Measurements from ENCODE around the gene ZFYVE28.
"Not testable (repeated sequence)": the region's sequence is repeated elsewhere in the genome, so short reads cannot be mapped to it uniquely, and the experiment has no call there.

Gene ZFYVE28

DNA sequence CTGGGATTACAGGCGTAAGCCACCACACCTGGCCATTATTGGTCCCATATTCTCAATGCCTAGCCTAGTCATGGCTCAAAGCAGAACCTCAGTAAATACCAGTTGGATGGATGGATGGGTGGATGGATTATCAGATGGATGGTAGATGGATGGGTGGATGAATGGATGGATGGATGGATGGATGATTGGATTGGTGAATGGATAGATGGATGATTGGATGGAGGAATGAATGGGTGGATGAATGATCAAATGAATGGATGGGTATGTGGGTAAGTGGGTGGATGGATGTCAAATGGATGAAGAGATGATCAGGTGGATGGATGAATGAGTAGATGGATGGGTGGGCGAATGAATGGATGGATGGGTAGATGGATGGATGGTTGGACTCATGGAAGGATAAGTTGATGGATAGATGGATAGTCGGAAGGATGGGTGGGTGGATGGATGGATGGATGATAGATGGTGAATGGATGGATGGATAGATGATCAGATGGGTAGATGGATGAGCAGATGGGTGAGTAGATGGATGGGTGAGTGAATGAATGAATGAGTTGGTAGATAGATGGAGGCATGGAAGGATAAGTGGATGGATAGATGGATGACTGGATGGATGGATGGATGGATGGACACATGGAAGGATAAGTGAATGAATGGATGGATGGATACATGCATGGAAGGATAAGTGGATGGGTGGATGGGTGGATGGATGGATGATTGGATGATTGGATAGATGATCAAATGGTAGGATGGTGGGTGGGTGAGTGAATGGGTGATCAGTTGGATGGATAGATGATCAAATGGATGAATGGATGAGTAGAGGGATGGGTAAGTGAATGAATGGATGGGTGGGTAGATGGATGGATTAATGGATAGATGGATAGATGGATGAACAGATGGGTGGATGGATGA, 28.5 kb upstream of the ZFYVE28 start:
- DNase-seq (ENCODE audit: low spot score): no peak

DNA sequence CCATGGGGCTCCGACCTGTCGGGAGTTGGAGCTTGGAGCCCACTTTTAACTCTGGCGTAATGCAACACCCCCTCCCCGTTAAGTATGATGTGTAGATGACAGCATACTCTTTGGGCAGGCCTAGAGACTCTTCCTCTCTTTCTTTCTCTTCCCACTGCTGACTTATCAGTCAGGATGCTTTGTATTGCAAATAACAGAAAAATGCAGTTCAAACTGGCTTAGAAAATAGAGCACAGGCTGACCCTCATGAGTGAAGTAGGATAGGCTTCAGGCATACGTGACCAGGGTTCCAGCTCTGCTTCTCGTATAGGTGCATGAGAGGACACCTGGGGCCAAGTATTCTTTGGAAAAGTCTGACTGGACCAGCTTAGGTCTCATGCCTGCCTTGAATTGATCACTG, 27.1 kb upstream of the ZFYVE28 start:
- no peak for DNase-seq (ENCODE audit: low spot score)

DNA sequence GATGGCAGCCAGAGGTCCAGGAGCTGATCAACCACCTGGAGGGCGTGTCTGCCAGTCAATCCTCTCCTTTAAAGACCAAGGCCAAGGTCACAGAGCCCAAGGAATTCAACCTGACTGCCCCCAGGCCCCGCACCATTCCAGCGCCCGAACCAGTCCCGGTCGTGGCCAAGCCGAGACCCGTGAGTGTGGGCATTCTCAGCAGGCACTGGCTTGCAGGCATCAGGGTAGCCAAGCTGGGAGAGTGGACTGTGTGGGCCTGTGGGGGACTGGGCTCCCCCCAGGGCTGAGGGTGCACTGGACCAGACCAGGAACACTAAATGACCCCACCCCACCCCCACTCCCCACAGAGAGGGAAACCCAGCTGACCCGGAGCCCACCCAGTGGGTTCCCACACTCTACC, 26.7 kb upstream of the ZFYVE28 start:
- DNase-seq (ENCODE audit: low spot score): no peak

DNA sequence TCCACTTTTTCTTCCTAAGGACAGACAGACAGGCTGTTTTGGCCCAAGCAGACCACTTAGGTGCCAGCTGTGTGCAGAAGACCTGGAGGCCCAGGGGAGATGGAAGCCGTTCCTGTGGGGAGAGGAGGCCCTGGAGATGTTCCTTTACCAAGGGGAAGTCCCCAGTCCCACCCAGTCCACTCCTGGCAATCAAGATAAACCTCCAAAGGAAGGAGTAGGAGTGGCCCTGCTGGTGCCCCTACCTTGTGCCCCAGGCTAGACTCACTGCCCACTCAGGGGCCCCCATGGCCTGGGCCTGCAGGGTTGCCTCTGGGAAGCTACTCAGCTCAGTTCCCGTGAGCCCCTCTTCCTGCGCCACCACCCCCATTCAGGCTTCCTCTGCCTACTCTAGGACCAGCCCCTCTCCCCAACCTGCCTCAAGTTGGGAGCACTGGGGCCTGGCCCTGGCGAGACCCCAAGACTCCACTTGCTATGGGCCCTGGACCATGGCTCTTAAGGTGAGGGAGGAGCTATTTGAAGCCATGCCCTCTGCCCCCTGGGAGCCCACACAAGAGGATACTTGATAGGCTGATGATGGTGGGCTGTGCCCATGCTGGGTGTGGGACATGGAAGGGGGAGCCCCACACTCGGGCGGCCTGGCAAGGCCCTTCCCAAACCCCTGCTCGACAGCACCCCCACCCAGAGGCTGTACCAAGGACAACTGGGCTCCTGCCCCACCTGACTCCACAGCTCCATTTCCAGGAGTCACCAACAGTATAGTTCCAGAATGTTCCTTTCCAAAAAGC, 25.7 kb upstream of the ZFYVE28 start:
- no peak for DNase-seq (ENCODE audit: low spot score)

DNA sequence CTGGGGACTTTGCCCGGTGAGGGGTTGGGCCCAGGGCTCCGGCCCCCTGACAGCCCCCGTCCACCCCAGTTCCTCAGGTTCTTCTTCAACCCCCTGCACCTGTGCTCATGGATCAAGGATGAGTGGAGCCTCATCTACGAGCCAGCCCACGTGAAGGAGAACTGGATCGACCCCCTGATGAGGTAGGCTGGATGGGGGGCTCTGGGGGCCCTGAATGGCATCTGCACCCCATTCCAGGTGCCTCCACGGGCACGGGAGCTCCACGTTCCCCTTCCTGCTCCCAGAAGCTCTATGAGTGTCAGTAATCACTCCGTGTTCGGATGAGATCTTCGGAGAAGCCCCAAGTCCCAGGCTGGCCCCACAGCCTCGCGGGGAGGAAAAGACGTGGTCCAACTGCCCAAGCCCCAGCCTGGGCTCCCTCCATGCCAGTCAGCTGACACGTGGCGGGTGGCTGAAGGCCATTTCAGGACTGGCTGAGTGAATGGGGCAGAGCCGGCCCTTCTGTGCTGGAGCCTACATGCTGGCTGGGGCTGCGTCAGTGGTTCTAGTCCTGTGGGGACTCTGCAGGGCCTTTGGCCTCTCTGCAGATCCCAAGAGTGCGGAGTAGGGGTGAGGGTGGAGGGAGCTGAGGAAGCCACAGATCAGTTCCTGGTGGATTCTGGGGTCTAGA, 24.8 kb upstream of the ZFYVE28 start:
- no peak for DNase-seq (ENCODE audit: low spot score)

DNA sequence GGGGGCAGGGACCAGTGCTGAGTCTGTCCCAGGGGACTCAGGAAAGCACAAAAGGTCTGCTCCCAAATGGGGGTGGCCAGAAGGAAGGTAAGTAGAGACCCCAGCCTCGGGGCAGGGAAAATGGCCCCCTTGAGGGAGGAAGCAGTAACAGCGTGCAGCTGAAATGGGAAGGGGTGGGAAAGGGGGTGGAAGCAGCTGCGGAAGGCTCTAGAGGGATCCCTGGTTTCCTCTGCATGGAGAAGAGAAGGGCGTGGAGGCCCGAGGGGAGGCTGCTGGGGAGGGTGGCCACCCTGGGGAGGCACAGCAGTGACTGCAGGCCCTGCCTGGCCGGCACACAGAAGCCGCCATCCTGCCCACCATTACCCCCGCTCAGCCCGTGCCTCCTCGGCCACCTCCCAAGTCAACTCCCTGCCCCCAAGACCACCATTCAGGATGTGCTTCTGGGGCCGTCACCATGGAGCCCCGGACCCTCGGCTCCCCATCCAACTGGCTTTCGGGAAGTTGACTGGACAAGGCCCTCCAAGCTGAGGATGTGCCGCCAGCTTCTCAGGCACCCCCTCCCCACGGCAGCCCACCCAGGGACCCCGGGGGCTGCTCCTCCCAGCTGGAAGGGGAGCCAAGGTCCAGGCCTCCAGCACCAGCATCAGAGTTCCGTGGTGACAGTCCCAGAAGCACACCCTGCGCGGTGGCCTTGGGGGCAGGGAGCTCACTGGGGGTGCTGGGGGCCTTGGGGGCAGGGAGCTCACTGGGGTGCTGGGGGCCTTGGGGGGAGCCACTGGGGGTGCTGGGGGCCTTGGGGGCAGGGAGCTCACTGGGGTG, 23.9 kb upstream of the ZFYVE28 start:
- DNase-seq (ENCODE audit: low spot score): no peak

DNA sequence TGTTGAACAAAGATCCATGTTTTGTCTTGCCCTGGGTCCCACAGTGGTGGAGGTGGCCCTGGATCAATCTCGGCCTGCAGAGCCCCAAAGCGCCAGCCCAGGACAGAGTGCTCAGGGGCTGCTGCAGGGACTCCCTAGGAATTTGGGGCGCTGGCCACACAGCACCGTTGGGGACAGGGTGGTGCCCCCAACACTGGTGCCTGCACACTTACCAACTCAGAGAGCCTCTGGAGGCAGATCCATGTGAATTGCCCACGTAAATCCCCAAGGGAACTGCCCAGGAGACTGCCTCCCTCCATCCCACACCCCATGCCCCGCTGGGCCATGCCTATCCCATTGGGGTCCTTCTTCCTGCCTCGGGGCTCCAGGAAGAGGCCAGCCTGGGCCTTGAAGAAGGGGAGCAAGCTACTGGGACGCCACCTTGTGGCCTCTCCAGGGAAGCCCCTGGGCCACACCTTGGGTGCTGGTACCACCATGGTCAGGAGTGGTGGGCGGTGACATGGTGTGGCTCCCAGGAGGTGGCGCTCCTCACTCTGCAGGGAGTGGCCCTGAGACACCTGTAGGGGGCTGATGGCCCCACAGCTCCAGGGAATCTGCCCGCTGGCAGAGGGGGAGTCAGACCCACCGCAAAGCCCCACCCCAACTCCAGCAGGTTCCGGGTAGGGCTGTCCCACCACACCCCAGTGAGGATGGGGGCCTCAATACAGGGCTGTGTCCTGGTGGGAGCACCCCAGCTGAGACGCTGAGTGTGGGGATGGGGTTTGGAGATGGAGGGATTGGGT, 23.1 kb upstream of the ZFYVE28 start:
- peak; percentile 48 for DNase-seq (ENCODE audit: low spot score)

DNA sequence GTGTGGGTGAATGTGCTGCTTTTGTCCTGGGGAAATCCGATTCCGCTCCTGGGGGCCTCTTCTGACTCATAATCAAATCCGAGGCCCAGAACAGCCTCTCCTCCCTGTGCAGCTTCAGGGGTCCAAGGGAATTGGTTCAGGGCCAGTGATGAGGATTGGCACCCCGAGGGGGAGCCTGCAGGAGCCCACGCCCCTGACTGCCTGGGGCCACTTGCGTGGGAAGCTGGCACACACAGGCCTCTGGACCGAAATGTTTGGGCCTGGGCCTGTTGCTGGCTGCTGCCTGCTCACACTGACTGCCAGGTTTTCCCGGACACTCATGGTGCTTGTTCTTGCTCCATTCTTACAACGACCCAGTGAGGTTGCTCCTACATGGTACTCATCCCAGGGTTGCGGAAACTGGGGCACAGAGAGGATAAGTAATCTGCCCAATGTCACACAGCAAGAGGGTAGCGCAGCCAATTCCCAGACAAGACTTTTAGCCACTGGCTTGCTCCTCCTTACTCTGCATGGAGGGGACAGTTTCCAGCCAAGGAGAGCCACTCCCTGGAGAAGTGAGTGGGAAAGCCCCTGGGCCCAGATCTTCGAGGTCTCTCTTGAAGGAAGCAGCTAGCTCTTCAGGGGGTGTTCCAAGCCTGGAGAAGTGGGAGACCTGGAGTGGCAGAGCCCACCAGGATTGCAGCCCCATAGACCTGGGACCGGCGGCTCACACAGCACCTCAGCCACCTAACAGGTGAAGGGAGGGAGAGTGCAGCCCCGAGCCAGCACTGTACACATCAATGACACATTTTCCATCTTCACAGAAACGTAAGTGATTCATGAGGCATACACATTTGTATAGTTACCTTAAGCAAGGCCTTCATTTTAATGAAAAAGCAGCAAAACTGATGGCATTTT, 20.6 kb upstream of the ZFYVE28 start:
- DNase-seq (ENCODE audit: low spot score): no peak

DNA sequence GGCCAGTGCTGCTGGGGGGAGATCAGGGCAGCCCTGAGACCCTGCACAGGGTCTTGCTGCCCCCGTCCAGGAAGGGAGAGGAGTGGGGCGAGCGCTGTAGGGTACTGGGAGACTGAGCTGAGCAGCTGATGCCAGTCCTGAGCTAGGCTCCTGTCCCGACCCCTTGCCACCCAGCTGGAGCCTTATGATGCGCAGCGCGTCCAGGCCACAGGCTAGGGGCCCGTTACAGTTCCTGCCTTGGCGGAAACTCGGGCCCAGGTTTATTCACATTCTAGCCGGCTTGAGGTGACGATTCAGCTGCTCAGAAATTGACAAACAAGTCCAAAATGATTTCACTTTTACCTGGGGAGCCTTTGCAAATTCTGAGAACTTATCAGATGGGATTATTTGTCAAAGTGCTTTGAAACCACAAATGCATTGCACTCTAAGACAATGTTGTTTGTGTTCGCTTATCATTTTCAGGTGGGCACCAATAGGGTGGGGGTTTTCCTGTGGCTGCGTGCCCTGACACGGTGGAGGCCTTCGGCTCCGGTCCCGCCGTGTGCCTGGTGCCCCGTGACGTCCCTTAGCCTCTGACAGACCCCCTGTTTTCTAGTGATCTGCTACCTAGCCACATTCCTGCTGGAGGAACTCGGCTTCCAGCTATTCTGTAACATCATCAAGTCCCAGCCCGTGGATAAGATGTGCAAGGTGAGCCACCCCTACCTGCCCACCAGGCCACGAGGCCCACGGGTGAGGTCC, 19.2 kb upstream of the ZFYVE28 start:
- DNase-seq (ENCODE audit: low spot score): no peak

DNA sequence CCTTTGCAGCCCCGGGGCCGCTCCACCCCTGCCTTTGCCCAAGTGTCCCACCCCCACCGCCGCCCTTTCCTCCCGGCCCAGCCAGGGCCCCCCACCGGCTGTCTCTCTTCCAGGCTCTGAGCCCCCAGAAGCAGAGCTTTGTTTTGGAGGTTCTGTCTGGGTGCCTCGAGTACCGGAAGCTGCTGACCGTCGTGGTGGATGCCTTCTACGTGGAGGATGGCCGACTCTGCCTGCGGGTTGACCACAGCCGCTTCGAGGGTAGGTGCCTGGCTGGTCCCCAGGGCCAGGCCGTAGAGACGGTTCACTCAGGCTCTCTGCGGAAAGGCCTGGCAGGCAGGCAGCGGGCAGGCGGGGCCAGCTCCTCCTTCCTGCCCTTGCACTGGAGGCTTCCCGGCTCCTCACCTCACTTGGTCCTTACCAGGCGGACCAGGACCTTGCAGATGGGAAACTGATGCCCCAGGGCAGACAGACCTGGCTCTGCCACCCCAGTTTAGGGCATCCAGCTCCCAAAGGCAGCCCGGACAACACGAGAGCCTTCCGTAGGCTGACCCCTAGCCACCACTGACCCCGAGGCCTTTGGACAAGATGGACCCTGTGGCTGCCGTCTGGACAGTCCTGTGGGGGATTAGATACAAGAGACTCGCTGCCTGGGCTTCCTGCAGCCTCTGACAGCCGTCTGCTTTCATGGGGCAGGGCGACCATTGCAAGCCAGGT, 18.5 kb upstream of the ZFYVE28 start:
- DNase-seq (ENCODE audit: low spot score): no peak

DNA sequence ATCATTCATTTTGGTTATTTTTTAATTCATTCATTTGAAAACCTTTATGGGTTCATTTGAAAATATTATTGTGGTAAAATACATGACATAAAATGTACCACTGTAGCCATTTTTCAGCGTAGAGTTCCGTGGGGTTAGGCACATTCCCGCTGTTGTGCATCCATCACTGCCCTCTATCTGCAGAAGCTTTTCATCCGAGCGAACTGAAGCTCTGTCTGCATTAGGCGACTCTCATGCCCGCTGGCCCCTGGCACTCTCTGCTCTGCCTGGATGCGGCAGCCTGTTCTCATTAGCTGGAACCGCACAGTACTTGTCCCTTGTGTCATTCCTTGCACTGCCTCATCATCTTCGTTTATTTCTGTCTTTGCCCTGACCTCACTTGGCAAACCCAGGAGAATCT, 17.9 kb upstream of the ZFYVE28 start:
- DNase-seq (ENCODE audit: low spot score): no peak

DNA sequence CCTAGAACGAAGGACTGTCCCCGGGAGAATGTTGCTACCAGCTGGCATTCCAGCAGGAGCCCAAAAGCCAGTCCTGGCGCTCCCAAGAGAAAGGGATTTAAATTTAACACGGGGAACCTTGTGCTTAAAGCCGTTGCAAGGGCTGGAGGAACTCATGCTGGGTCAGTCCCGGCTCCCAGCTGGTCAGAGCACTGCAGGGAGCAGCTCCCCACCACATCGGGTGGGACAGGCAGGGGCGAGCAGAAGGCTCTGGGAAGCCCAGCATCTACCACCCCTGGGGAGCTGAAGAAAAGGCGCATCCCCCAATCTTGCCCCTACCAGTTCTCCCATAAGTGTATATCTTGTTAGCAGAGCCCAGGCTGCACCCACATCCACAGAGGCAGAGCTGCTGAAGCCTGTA, 16.0 kb upstream of the ZFYVE28 start:
- DNase-seq (ENCODE audit: low spot score): no peak

DNA sequence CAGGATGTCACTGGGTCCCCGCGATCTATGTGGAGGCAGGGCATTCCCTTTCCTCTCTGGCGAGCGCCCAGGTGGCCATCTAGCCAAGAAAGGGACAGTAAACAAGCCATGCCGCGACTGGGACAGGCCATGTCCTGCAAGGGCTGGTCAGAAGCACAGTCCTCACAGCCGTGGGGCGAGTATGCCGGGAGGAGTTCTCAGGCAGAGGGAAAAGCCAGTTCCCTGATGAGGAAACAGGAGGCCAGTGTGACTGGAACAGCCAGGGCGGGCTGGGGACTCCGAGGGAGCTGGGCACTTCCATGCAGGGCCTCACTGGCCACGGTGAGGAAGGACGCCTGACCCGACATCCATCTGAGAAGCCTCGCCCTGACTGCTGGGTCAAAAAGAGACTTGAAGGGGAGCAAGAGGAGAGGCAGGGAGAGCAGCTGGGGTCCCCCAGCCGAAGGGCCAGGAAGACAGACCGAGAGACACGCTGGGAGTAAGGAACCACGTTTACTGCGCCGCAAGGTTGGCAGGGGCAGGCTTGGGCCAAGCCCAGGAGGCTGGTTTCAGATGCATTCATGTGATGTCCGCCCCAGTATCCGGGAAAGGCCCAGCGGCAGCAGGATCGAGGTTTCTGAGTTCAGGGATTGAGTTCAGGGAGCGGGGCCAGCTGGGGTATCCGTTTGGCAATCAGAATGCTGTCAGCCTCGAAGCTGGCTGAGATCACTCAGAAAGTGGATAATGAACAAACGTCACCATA, 15.3 kb upstream of the ZFYVE28 start:
- DNase-seq (ENCODE audit: low spot score): no peak

DNA sequence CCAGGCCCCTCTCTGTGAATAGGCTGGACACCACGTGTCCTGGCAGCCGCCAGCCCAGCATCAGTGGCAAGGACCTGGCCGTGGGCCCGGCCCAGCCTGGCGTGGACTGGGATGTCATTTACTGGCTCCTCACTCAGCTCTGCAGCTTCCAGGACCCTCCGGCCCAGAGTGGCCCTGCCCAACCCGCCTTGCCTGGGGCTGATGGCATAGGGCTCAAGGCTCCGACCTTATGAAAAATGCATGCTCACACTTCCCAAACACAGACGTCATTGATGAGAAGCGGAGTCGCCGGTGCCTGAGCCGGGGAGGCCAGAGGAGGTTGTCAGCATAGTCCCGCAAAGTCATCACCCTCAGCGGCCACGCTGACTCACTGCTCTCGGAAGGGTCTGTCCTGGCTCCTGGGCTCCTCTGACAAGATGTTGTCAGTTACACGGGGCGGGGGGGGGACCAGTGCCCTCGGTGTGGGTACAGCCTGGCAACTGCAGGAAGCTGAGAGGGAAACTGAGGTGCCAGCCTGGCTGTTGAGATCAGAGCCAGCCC, 14.6 kb upstream of the ZFYVE28 start:
- no peak for DNase-seq (ENCODE audit: low spot score)

DNA sequence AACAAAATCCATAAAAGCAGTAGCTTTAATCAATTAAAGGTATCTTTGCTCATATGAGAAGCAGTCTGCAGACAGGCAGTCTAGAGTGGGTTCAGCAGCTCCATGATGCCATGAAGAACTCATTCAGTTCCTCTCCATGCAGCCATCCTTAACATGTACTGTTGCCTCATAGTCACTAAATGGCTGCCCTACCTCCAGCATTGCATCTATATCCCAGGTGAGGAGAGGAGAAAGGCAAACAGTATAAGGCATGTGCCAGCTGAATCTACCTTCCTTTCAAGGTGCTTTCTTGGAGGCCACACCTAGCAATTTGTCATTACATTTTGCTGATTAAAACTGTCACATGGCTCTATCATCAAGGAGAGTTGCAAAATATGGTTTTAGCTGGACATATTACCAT, 13.6 kb upstream of the ZFYVE28 start:
- no peak for DNase-seq (ENCODE audit: low spot score)

DNA sequence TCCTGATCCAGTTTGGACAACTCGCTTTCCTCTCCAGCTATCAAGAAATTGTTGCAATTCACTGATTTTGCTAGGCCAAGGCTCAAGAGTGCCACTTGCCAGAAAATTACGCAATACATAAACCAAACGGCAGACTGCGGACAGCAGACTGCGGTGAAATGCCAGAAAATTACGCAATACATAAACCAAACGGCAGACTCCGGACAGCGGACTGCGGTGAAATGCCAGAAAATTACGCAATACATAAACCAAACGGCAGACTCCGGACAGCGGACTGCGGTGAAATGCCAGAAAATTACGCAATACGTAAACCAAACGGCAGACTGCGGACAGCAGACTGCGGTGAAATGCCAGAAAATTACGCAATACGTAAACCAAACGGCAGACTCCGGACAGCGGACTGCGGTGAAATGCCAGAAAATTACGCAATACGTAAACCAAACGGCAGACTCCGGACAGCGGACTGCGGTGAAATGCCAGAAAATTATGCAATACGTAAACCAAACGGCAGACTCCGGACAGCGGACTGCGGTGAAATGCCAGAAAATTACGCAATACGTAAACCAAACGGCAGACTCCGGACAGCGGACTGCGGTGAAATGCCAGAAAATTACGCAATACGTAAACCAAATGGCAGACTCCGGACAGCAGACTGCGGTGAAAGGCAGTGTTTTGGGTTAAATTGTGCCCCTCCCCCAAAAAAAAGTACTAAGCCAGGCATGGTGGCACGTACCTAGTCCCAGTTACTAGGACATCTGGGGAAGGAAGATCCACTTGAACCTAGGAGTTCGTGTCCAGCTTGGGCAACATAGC, 11.7 kb upstream of the ZFYVE28 start:
- not testable (repeated sequence) for DNase-seq (ENCODE audit: low spot score)

All from hematopoietic multipotent progenitor cell treated with erythropoietin and hydrocortisone succinate and interleukin-3 and kit ligand, for 15 days (in vitro differentiated cells).